Measurements from ENCODE around the gene ILKAP.

ILKAP gene

DNA sequence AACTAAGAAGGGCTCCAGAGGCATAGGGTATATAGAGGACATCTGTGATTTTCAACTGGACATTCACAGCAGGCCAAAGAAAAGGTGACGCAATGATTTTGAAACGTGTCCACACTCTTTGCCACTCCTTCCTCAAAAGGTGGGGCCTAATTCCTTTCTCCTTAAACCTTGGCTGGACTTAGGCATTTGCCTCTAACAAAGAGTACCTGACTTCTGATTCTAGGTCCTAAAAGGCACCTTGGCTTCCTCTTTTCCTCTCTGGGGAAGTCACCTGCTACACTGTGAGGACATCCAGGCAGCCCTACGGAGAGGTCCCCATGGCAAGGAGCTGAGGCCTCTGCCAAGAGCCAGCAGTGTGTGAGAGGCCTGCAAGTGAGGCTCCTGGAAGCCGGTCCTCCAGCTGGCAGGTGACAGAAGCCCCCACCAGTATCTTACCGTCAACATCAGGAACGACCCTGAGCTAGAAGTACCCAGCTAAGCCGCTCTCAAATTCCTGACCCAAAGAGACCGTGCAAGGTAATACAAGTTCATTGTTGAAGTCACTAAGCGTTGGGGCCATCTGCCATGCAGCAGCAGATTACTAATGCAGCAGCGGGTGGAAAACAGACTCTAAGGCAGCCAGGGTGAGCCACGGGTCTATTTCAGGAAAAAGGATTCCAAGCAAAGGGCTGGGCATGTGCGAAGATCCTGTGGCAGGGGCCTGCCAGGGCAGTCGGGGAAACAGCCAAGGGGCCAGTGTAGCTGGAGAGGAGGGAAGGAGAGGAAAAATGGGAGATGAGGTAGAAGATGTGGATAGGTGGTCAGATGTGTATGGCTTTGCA lies 43.7 kb upstream of the ILKAP start:
- H3K27ac ChIP-seq: no peak overlapping the region
- DNase-seq (ENCODE audit: low spot score): no peak
- H3K4me3 ChIP-seq: no peak overlapping the region
- TF ChIP-seq, protein P1, sequence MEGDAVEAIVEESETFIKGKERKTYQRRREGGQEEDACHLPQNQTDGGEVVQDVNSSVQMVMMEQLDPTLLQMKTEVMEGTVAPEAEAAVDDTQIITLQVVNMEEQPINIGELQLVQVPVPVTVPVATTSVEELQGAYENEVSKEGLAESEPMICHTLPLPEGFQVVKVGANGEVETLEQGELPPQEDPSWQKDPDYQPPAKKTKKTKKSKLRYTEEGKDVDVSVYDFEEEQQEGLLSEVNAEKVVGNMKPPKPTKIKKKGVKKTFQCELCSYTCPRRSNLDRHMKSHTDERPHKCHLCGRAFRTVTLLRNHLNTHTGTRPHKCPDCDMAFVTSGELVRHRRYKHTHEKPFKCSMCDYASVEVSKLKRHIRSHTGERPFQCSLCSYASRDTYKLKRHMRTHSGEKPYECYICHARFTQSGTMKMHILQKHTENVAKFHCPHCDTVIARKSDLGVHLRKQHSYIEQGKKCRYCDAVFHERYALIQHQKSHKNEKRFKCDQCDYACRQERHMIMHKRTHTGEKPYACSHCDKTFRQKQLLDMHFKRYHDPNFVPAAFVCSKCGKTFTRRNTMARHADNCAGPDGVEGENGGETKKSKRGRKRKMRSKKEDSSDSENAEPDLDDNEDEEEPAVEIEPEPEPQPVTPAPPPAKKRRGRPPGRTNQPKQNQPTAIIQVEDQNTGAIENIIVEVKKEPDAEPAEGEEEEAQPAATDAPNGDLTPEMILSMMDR (IDR thresholded peaks at IDR 0.05): no peak

DNA sequence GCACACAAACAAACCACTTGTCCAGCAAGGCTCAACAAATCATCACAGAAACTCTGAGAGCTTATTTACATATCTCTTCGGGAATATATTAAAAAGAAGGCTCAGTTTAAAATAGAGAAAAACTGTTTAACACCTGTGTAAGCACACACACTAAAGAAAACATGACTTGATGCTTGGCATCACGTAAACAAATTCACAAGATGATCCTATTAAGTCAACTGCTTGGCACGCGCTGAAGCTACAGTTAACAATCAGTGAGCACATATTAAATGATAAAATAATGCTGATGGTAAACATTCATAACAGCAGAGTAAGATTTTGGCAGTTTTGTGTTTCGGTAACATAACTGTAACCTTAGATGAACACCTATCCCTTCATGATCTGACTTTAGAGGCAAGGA lies 40.7 kb upstream of the ILKAP start:
- H3K4me3 ChIP-seq: no peak overlapping the region
- DNase-seq (ENCODE audit: low spot score): no peak
- no peak overlapping the region for H3K27ac ChIP-seq
- TF ChIP-seq, protein P1 (IDR thresholded peaks at IDR 0.05): no peak

DNA sequence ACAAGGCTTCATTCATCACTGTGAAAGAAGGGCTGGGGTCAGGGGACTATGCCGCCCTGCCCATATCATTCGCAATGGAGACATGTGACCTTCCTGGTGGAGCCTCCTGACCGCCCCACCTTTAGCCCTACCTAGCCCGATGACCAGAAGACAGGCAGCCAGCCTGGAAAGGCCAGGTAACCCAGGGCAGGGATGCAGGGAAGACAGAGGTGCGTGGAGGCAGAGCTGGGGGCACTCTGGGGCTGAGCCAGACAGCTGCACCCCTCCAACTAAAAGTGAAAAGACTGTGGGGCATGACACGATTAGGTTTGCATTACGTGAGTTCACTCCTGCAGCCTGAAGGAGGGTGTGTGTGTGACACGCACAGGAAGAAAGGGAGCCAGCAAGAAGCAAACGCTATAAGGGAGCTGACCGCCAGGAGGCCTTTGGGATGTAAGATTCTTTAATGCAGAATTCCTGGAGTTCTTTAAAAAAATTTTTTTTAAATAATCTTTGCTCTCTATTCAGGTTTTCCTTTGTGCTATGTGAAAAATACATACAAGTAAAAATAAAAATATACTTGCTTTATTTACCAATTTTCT lies 40.1 kb upstream of the ILKAP start:
- peak; percentile 54 for DNase-seq (ENCODE audit: low spot score)
- Histone ChIP-seq H3K4me3 (no peak overlapping the region), H3K27ac (peak overlapping the region; percentile 8 to 74)
- TF ChIP-seq, protein P1 (IDR thresholded peaks at IDR 0.05): no peak

DNA sequence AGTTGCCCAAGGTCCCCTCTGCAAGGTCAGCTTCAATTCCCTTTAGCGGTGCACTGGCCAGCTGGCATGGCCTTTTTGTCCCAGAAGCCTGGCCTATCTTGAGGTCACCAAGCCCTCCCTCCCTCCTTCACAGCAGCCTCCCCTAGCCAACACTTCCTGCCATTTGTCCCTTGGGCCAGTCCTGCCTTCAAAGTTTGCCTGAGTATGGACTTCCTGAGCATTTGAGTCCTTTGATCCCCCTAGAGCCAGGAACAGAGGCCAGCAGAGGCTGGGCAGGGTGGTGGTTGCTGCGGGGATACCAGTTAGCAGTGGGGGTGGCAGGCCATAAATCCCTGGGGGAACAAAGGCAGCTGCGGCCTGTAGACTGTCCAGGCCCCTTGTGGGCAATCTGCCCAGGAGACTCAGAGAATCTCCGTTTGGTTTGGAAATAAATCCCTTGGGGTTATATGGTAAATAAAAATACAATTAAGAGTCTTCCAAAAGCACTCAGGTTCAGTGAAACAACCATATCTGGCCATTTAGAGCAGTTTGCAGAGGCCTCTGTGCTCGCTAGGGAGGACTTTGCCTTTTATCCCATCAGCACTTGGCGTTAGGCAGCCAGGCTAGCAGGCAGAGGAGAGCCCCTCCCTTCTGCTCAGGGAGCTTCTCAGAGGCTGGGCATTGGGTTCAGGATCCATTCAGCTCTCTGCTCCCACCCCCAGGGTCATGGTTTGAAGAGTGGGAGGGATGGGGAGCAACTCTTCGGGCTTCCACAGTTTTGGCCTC lies 39.4 kb upstream of the ILKAP start:
- TF ChIP-seq, protein P1 (IDR thresholded peaks at IDR 0.05): no peak
- H3K27ac ChIP-seq: peak overlapping the region; percentile 8 to 74
- no peak overlapping the region for H3K4me3 ChIP-seq
- peak; percentile 86 for DNase-seq (ENCODE audit: low spot score)

DNA sequence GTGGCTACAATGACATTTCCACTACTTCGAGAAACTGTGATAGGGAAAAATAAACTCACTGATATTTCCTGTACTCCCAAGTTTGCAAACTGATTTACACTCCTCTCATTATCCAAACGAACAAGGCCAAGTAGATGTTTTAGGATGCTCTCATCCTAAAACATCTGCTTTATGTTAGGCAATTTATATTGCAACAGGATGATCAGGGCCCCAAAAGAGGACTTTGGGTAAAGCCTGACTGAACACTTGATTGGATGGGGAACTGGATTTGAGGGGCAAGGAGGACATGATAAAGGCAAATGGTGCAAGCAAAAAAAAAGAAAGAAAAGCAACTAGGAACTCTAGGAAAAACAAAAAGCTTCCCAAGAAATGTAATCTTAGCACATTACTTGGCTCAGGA lies 38.5 kb upstream of the ILKAP start:
- no peak for DNase-seq (ENCODE audit: low spot score)
- peak overlapping the region; percentile 37 to 42 for H3K27ac ChIP-seq
- TF ChIP-seq, protein P1 (IDR thresholded peaks at IDR 0.05): no peak
- H3K4me3 ChIP-seq: no peak overlapping the region

DNA sequence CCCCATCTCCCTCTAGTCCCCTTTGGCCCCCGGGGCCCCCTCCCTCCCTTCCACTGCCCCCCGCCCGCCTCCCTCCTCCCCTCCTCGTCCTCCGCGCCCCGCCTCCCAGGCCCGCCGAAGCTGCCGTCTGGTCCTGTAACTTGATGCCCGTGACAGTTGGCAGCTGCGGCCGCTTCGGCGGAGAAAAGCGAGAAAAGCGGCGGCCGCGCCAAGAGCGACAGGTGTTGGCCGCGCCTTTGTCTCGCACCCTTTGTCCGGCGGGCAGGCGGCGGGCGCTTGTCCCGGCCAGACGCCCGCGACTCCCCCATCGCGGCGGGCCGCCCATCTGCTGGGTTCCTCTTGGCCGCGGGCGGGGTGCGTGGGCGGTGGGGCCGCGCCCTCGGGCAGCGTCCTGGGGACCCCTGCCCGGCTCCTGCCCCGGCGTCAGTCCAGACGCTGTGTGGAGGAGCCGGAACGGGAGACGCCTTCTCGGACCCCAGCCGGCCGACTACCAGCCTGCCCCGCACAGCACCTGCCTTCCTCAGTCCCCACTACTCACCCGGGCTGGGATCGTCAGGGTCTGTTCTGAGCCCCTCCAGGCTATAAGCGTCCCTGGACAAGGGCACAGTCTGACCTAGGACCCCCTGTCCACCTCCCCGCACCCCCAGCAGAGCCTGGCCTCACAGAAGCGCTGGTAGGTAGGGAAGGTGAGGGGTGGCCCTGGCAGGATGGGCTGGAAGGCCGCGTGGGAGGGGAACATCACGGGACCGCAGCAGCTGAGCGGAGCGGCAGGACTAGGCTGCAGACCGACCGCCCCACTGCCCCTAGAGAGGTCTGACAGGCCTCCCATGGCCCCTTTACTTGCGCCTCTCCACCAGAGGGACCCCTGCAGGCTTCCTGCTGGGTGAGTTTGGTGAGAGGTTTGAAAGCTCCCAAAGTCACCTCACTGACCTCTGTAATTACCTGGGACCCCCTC lies 37.5 kb upstream of the ILKAP start:
- H3K27ac ChIP-seq: peak overlapping the region; percentile 37 to 42

More for the DNA sequence above, 37.5 kb upstream of the ILKAP start:
- DNase-seq (ENCODE audit: low spot score): peak; percentile 73
- H3K4me3 ChIP-seq: peak overlapping the region; percentile 85
- TF ChIP-seq, protein P1 (IDR thresholded peaks at IDR 0.05): no peak

All from coronary artery (tissue), 2 donors.